CD4-positive, alpha-beta memory T cell (primary cell): Measurements from ENCODE around the gene TAPBPL. TPM values are rescaled to one million over a fixed set of nuclear protein-coding genes. Genes with fewer than 3 reads are reported as not detected.
"Not testable (repeated sequence)": the region's sequence is repeated elsewhere in the genome, so short reads cannot be mapped to it uniquely, and the experiment has no call there.

Experiments
- CTCF ChIA-PET: fragments of 350-600 bp; sonication (Branson Sonifier 250); formaldehyde crosslinking; loops from one replicate; lab custom pipeline; 2021; ENCODE audit warnings: inconsistent platforms; ENCODE audit not compliant: partially characterized antibody; lab: Charles Lee
- POLR2A ChIA-PET: fragments of 350-600 bp; sonication (Branson Sonifier 250); formaldehyde crosslinking; loops from one replicate; lab custom pipeline; 2021; ENCODE audit not compliant: partially characterized antibody; lab: Charles Lee
- DNase-seq, 5 donors: peaks; one replicate each; pipeline versions ENCODE4 v3.0.0 to v3.0.0-alpha.2; 2020 to 2022; ENCODE audit warnings: mixed read lengths in 1 of 5
- H3K27ac ChIP-seq: one replicate; pipeline ENCODE4 v1.7.0; 2013; ENCODE audit warnings: low read depth, low read length
- H3K27me3 ChIP-seq: 2 replicates; pipeline ENCODE4 v1.7.0; 2013; ENCODE audit warnings: mild to moderate bottlenecking, low read length, moderate library complexity; ENCODE audit not compliant: insufficient read depth
- H3K36me3 ChIP-seq: 2 replicates; pipeline ENCODE4 v1.7.0; 2013; ENCODE audit warnings: mild to moderate bottlenecking, low read length, moderate library complexity; ENCODE audit not compliant: insufficient read depth
- H3K4me1 ChIP-seq: 2 replicates; pipeline ENCODE4 v1.7.0; 2013; ENCODE audit warnings: mild to moderate bottlenecking, low read length, moderate library complexity; ENCODE audit not compliant: insufficient read depth
- H3K4me3 ChIP-seq, 2 donors: one replicate each; pipeline ENCODE4 v1.7.0; 2013; ENCODE audit warnings: low read length in 2 of 2, mild to moderate bottlenecking in 1 of 2
- H3K9me3 ChIP-seq, 2 donors: one replicate each; pipeline ENCODE4 v1.7.0; 2013; ENCODE audit warnings: low read length in 2 of 2, control low read depth in 1 of 2; ENCODE audit not compliant: control insufficient read depth in 1 of 2
- H3K27ac Mint-ChIP-seq, 7 donors: one replicate each; pipeline ENCODE4 v1.8.0; 2020 to 2021; ENCODE audit warnings: mixed read lengths in 7 of 7, mild to moderate bottlenecking in 6 of 7, inconsistent platforms in 3 of 7, moderate library complexity in 3 of 7
- H3K27me3 Mint-ChIP-seq, 2 donors: one replicate each; pipeline ENCODE4 v1.8.0; 2020 to 2021; ENCODE audit warnings: mixed read lengths in 2 of 2
- H3K36me3 Mint-ChIP-seq, 2 donors: one replicate each; pipeline ENCODE4 v1.8.0; 2020 to 2021; ENCODE audit warnings: mixed read lengths in 2 of 2, inconsistent platforms in 1 of 2, mild to moderate bottlenecking in 1 of 2
- H3K4me1 Mint-ChIP-seq, 4 donors: one replicate each; pipeline ENCODE4 v1.8.0; 2020 to 2021; ENCODE audit warnings: mixed read lengths in 4 of 4, mild to moderate bottlenecking in 1 of 4
- H3K4me3 Mint-ChIP-seq, 8 donors: one replicate each; pipeline ENCODE4 v1.8.0; 2020 to 2021; ENCODE audit warnings: mixed read lengths in 8 of 8, mild to moderate bottlenecking in 7 of 8, moderate library complexity in 6 of 8, inconsistent platforms in 3 of 8
- H3K9me3 Mint-ChIP-seq, 8 donors: one replicate each; pipeline ENCODE4 v1.8.0; 2020 to 2021; ENCODE audit warnings: mixed read lengths in 8 of 8, mild to moderate bottlenecking in 5 of 8, inconsistent platforms in 3 of 8, moderate library complexity in 1 of 8
- intact Hi-C: fragments of 100-400 bp; cut with micrococcal nuclease; formaldehyde crosslinking; loops from one replicate; pipeline ENCODE4 v1.15.1; 2023
- polyA plus RNA-seq, 2 donors: library from polyadenylated mRNA; unstranded; fragments of 300-500 nt; fragmentation: Illumina TruSeq; gene quantifications; one replicate each; pipeline ENCODE4 v1.2.3, GENCODE V29; 2021
- total RNA-seq, 2 experiments: library from RNA; stranded (reverse); gene quantifications; one replicate each; pipeline ENCODE4 v1.2.3, GENCODE V29; 2021

Gene TAPBPL
- total and polyA plus RNA-seq, 4 experiments from 2014 or later, result 66.4 to 116 (median 84.6) TPM

DNA sequence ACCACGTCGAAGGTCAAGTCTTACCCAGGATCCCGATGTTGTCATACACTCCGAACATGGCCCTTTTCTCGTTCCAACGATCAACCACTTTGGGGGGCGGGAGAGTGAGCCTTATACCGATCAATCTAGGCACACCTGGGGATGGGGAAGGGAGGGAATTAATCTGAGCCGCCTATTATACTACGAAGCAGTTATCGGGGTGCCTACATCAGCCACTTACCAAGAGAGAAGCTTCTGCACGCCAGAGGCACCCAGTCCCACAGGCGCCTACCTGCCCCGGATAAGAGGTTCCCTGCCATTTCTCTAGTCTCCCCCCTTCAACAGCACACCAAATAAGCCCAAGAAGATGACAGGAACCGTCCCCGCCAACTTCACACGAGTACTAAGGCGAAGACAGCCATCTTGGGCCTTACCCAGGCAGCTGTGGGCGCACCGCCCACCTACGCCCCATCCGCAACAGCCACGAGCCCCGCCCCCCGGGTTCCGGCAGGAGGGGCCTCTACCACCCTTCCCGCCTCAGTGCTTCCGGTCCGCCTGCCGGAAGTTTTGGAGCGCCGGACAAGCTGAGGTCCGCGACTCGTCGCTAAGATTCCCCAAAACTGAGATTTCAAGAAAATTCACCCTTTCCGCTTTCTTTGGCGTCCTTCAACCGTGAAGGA, 41.1 kb downstream of the TAPBPL start, which contains the start of gene MRPL51:
Gene MRPL51, minus strand, starts transcription at position 425 of the 659 bp plus-strand sequence. Its CDS starts 126 bp downstream, at position 299.
- Mint-ChIP-seq H3K4me1 (peaks cover 24 to 46% (median 34%) of the 10 kb centered on the region in 4 donors), H3K27ac (peak within 1 kb of the TSS; percentile 90 to 99 (median 97)), H3K36me3 (peaks cover 7 to 26% of the 10 kb centered on the region in 2 donors), H3K4me3 (peak within 1 kb of the TSS; percentile 89 to 98 (median 96)), H3K27me3 (no peaks in the 10 kb centered on the region), H3K9me3 (peaks cover 0 to 2% (median 0%) of the 10 kb centered on the region in 8 donors)
- ChIA-PET POLR2A (interaction anchor here (0.6 to 7.8 kb wide), 25 partner anchors 9 to 451 kb away, joined by 3 to 99 read pairs (median 4); partner anchors contain the start of genes C12orf57, COPS7A, GAPDH and RNU7-1), CTCF (interaction anchor here (0.8 to 2.0 kb wide), 9 partner anchors 9 to 158 kb away, joined by 3 to 8 read pairs (median 4); partner anchors contain the start of gene VAMP1)
- peaks cover 5% of the 10 kb centered on the region for H3K36me3 ChIP-seq
- H3K9me3 ChIP-seq, result no peaks in the 10 kb centered on the region
- H3K27me3 ChIP-seq, result no peaks in the 10 kb centered on the region
- peaks cover 37% of the 10 kb centered on the region for H3K4me1 ChIP-seq
- DNase-seq, result peak; percentile 92 to 96 (median 94)
- H3K4me3 ChIP-seq, result peak within 1 kb of the TSS; percentile 98 to 99
- H3K27ac ChIP-seq, result peak within 1 kb of the TSS; percentile 87
- intact Hi-C loops, result loop anchor here (1.0 to 2.0 kb wide), 7 partner anchors 23 to 359 kb away; partner anchors contain the start of genes GAPDH, USP5, VAMP1 and ZNF384

DNA sequence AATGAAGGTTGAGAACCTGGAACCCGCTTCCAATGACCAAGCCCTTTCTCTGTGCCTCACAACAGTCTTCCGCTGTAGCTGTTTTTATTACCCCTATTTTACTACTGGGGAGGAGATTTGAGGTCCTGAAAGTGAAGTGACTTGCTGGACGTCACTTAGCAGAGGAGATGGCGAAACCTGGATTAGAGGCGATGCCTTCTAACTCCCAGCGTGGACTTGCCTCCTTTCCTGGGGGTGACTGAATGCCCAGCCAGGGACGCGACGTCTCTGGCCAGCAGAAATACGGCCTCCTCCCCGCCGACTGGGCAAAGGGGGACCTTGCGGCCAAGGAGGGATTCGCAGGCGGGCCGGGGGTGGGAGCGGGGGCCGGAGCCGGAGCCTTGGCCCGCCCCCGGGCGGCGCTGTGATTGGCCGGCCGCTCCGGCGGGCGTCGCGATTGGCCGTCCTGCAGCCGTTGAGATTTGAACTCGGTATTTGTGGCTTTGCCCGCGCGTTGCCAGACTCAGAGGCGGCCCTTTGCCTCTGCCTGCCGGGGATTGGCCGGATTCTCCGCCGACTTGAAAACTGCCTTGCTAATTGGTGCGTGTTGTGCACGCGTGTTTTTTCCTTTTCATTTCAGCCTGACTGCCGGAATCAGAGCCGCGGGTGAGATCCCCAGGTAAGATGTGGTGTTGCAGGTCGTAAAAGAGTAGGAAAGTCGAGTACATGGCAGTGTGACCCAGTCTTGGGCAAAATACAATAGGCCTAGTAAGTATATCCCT, 41.8 kb downstream of the TAPBPL start, which contains the start of gene NCAPD2:
Gene NCAPD2, plus strand, starts transcription at position 606 of the 761 bp plus-strand sequence. CDS start 997 bp downstream, outside the sequence.
- no peaks in the 10 kb centered on the region for H3K9me3 ChIP-seq
- POLR2A ChIA-PET, result interaction anchor here (0.8 to 7.8 kb wide), 28 partner anchors 8 to 450 kb away, joined by 3 to 99 read pairs (median 5); partner anchors contain the start of genes C12orf57, COPS7A, GAPDH and NOP2
- intact Hi-C loops, result loop anchor here (1.0 to 2.0 kb wide), 8 partner anchors 23 to 359 kb away; partner anchors contain the start of genes GAPDH, ING4, USP5 and VAMP1
- Mint-ChIP-seq H3K36me3 (peaks cover 7 to 30% of the 10 kb centered on the region in 2 donors), H3K9me3 (peaks cover 0 to 2% (median 0%) of the 10 kb centered on the region in 8 donors), H3K4me1 (peaks cover 26 to 46% (median 35%) of the 10 kb centered on the region in 4 donors), H3K4me3 (peak within 1 kb of the TSS; percentile 89 to 98 (median 96)), H3K27ac (peak within 1 kb of the TSS; percentile 90 to 99 (median 97)), H3K27me3 (no peaks in the 10 kb centered on the region)
- H3K4me1 ChIP-seq, result peaks cover 37% of the 10 kb centered on the region
- peak within 1 kb of the TSS; percentile 98 to 99 for H3K4me3 ChIP-seq
- peaks cover 5% of the 10 kb centered on the region for H3K36me3 ChIP-seq
- peak; percentile 96 to 97 (median 96) for DNase-seq
- H3K27ac ChIP-seq, result peak within 1 kb of the TSS; percentile 87
- no peaks in the 10 kb centered on the region for H3K27me3 ChIP-seq
- CTCF ChIA-PET, result interaction anchor here (0.8 to 2.7 kb wide), 9 partner anchors 24 to 158 kb away, joined by 3 to 11 read pairs (median 4); partner anchors contain the start of genes GAPDH and VAMP1

DNA sequence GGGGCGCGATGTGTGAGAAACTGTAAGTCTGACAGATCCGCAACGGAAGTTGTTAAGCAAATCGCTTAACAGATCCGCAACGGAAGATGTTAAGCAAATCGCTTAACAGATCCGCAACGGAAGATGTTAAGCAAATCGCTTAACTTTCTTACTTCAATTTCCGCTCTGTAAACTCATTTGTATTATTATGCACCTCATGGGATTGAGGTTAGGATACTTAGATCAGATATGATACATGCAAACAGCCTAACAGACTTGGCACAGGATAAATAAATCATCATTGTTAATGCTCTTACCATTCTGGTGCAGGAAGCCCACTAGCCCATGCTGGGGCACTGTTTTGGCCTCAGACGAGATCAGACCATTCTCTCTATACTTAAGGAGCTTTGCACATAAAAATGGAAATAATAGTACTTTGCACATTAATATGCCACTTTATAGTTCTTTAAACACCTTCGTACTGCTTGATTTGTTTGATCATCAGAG, 42.5 kb downstream of the TAPBPL start:
- peak overlapping the region; percentile 89 to 98 (median 96) for H3K4me3 Mint-ChIP-seq
- no peaks in the 10 kb centered on the region for H3K27me3 ChIP-seq
- peak overlapping the region; percentile 90 to 98 (median 96) for H3K27ac Mint-ChIP-seq
- peaks cover 7 to 32% of the 10 kb centered on the region in 2 donors for H3K36me3 Mint-ChIP-seq
- DNase-seq, result no peak
- no peaks in the 10 kb centered on the region for H3K9me3 ChIP-seq
- peaks cover 26 to 46% (median 35%) of the 10 kb centered on the region in 4 donors for H3K4me1 Mint-ChIP-seq
- no peaks in the 10 kb centered on the region for H3K27me3 Mint-ChIP-seq
- H3K4me1 ChIP-seq, result peaks cover 37% of the 10 kb centered on the region
- H3K27ac ChIP-seq, result peak overlapping the region; percentile 87
- CTCF ChIA-PET, result interaction anchor here (0.8 to 3.1 kb wide), 7 partner anchors 10 to 71 kb away, joined by 3 to 24 read pairs (median 5); partner anchors contain the start of gene GAPDH
- H3K9me3 Mint-ChIP-seq, result peaks cover 0 to 2% (median 0%) of the 10 kb centered on the region in 8 donors
- H3K4me3 ChIP-seq, result peak overlapping the region; percentile 79 to 99
- intact Hi-C loops, result loop anchor here (2.0 kb wide), 1 partner anchor 168 kb away; the partner anchor contains the start of gene ING4
- POLR2A ChIA-PET, result interaction anchor here (1.0 to 7.8 kb wide), 8 partner anchors 12 to 74 kb away, joined by 4 to 97 read pairs (median 8); partner anchors contain the start of genes GAPDH, NOP2, TAPBPL and VAMP1
- H3K36me3 ChIP-seq, result peaks cover 5% of the 10 kb centered on the region

DNA sequence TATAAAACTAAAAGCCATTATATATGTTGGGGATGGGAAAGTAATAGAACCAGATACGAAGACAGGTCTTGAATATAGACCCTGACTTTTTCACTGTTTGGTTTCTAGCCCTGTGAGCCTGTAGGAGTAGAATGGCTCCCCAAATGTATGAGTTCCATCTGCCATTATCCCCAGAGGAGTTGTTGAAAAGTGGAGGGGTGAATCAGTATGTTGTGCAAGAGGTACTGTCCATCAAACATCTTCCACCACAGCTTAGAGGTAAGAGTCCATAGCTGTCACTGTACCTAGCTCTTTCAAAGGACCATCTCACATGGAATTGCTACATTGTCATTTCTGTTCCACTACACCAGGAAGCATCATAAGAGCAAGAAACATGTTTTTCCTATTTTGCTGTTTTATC, 43.1 kb downstream of the TAPBPL start:
- Mint-ChIP-seq H3K4me1 (peaks cover 26 to 46% (median 35%) of the 10 kb centered on the region in 4 donors), H3K36me3 (peaks cover 7 to 32% of the 10 kb centered on the region in 2 donors), H3K9me3 (peaks cover 0 to 2% (median 0%) of the 10 kb centered on the region in 8 donors), H3K27ac (peak overlapping the region; percentile 90 to 98 (median 96)), H3K27me3 (no peaks in the 10 kb centered on the region), H3K4me3 (peak overlapping the region; percentile 89 to 98 (median 96))
- H3K36me3 ChIP-seq, result peaks cover 5% of the 10 kb centered on the region
- H3K9me3 ChIP-seq, result no peaks in the 10 kb centered on the region
- CTCF ChIA-PET, result interaction anchor here (0.8 to 3.1 kb wide), 8 partner anchors 11 to 72 kb away, joined by 3 to 24 read pairs (median 4); partner anchors contain the start of gene GAPDH
- H3K4me1 ChIP-seq, result peaks cover 37% of the 10 kb centered on the region
- no peak for DNase-seq
- no peaks in the 10 kb centered on the region for H3K27me3 ChIP-seq
- peak overlapping the region in 1 of 2 donors; percentile 99 for H3K4me3 ChIP-seq
- H3K27ac ChIP-seq, result peak overlapping the region; percentile 87
- intact Hi-C loops, result loop anchor here (2.0 kb wide), 1 partner anchor 168 kb away; the partner anchor contains the start of gene ING4
- POLR2A ChIA-PET, result interaction anchor here (0.5 to 7.8 kb wide), 10 partner anchors 12 to 195 kb away, joined by 4 to 97 read pairs (median 6); partner anchors contain the start of genes GAPDH, NOP2, TAPBPL and VAMP1

DNA sequence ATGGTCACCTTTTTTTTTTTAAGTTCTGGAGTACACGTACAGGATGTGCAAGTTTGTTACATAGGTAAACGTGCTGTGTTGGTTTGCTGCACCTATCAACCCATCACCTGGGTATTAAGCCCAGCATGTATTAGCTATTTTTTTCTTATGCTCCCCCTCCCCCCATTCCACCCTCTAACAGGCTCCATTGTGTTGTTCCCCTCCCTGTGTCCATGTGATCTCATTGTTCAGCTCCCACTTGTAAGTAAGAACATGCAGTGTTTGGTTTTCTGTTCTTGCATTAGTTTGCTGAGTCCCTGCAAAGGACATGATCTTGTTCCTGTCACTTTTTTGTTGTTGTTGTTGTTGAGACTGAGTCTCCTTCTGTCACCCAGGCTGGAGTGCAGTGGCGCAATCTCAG, 45.4 kb downstream of the TAPBPL start:
- DNase-seq, H3K9me3 Mint-ChIP-seq, H3K27me3 ChIP-seq, H3K27ac ChIP-seq, H3K4me3 ChIP-seq, H3K27me3 Mint-ChIP-seq, intact Hi-C loops, H3K36me3 ChIP-seq, H3K9me3 ChIP-seq: not testable (repeated sequence)
- ChIA-PET POLR2A (interaction anchor here (1.3 to 7.8 kb wide), 3 partner anchors 27 to 57 kb away, joined by 3 to 97 read pairs (median 7); partner anchors contain the start of genes GAPDH and VAMP1), CTCF (interaction anchor here (0.6 to 3.1 kb wide), 6 partner anchors 15 to 123 kb away, joined by 3 to 24 read pairs (median 4); no protein-coding TSS in a partner anchor)
- peaks cover 27 to 39% (median 31%) of the 10 kb centered on the region in 4 donors for H3K4me1 Mint-ChIP-seq
- peaks cover 5 to 29% of the 10 kb centered on the region in 2 donors for H3K36me3 Mint-ChIP-seq
- H3K27ac Mint-ChIP-seq, result peak overlapping the region in 4 of 7 donors; percentile 50 to 87 (median 74)
- H3K4me1 ChIP-seq, result peaks cover 34% of the 10 kb centered on the region
- H3K4me3 Mint-ChIP-seq, result peak overlapping the region in 1 of 8 donors; percentile 26

DNA sequence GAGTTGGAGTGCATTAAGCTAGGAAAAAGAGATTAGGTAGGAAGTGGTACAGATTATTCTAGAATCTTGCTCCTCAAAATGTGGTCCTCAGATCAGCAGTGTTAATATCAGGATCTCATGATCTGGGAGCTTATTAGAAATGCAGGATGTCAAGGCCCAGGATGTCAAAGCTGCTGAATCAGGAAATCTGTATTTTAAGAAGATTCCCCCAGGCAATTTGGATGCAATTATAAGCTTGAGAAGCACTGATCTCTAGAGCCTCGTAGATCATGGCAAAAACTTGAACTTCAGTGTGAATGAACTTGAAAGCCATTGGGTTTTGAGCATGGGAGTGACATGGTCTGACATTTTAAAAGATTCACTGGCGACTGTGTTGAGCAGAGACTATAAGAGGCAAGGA, 48.6 kb downstream of the TAPBPL start:
- H3K4me1 ChIP-seq, result peaks cover 15% of the 10 kb centered on the region
- POLR2A ChIA-PET, result interaction anchor here (2.6 kb wide), 1 partner anchor 30 kb away, joined by 11 read pairs; the partner anchor contains the start of gene VAMP1
- no peaks in the 10 kb centered on the region for H3K27me3 Mint-ChIP-seq

More for the DNA sequence above, 48.6 kb downstream of the TAPBPL start:
- CTCF ChIA-PET, result interaction anchor here (1.4 to 2.4 kb wide), 3 partner anchors 34 to 77 kb away, joined by 4 to 10 read pairs (median 5); no protein-coding TSS in a partner anchor
- Mint-ChIP-seq H3K27ac (peak overlapping the region in 1 of 7 donors; percentile 13), H3K9me3 (no peaks in the 10 kb centered on the region), H3K36me3 (peaks cover 3 to 20% of the 10 kb centered on the region in 2 donors), H3K4me3 (no peak overlapping the region), H3K4me1 (peaks cover 9 to 13% (median 10%) of the 10 kb centered on the region in 4 donors)
- intact Hi-C loops, result no loop called here
- peaks cover 5% of the 10 kb centered on the region for H3K36me3 ChIP-seq
- no peaks in the 10 kb centered on the region for H3K9me3 ChIP-seq
- no peak overlapping the region for H3K4me3 ChIP-seq
- no peak overlapping the region for H3K27ac ChIP-seq
- no peaks in the 10 kb centered on the region for H3K27me3 ChIP-seq
- DNase-seq, result no peak
